Transverse colon (tissue), 4 donors: ENCODE data around the gene MAGEC1. TPM values are rescaled to one million over a fixed set of nuclear protein-coding genes. Genes with fewer than 3 reads are reported as not detected.

ENCODE experiments used
- DNase-seq: peaks from one replicate; pipeline ENCODE4 v3.0.0-alpha.2; 2019
- H3K27ac ChIP-seq, 4 donors: fragments of 200-600 bp; sonication (generic); 2 replicates each; pipeline ENCODE4 v1.5.1; 2016 to 2018; ENCODE audit warnings: inconsistent platforms in 4 of 4
- H3K27me3 ChIP-seq: fragments of 200-600 bp; sonication (generic); 2 replicates; pipeline ENCODE4 v1.5.1; 2017; ENCODE audit warnings: inconsistent platforms
- H3K36me3 ChIP-seq, 4 donors: fragments of 200-600 bp; sonication (generic); 2 replicates each; pipeline ENCODE4 v1.5.1; 2017 to 2019; ENCODE audit warnings: inconsistent platforms in 4 of 4
- H3K4me1 ChIP-seq, 4 donors: fragments of 200-600 bp; sonication (generic); 2 replicates each; pipeline ENCODE4 v1.5.1; 2017 to 2020; ENCODE audit warnings: inconsistent platforms in 4 of 4
- H3K4me3 ChIP-seq, 4 donors: fragments of 200-600 bp; sonication (generic); 1 replicate in 1 of 4; 2 replicates in 3 of 4; pipeline versions ENCODE4 v1.5.1 to v1.6.1; 2017 to 2019; ENCODE audit warnings: inconsistent platforms in 4 of 4
- H3K9me3 ChIP-seq, 2 donors: fragments of 200-600 bp; sonication (generic); 2 replicates each; pipeline ENCODE4 v1.5.1; 2017 to 2019; ENCODE audit warnings: inconsistent platforms in 2 of 2
- EP300 ChIP-seq: sonication (generic); formaldehyde crosslinking; IDR thresholded peaks from one replicate; pipeline ENCODE4 v1.6.1; 2017; ENCODE audit warnings: antibody characterized with exemption, low read depth
- POLR2A ChIP-seq: fragments of 450-650 bp; IDR thresholded peaks from one replicate; pipeline ENCODE4 v1.6.1; 2016; ENCODE audit warnings: antibody characterized with exemption, mild to moderate bottlenecking, moderate library complexity
- POLR2AphosphoS5 ChIP-seq, 3 donors: sonication (generic); formaldehyde crosslinking; IDR thresholded peaks; one replicate each; pipeline ENCODE4 v1.6.1; 2016; ENCODE audit warnings: antibody characterized with exemption in 3 of 3
- WGBS, 2 donors: methylation state at CpG; one replicate each; pipeline ENCODE4 v1.1.5; 2018; ENCODE audit warnings: low coverage in 1 of 2; 5-methylcytosine and 5-hydroxymethylcytosine counted together
- in situ Hi-C, 4 donors: fragments of 200-750 bp; cut with MboI; loops; one replicate each; pipeline versions ENCODE4 v1.15.0 to v1.15.1; 2017; ENCODE audit warnings: low sequenced_read_pairs in 3 of 4, low pct_ligation_motif_present in 1 of 4, low pct_unique_long_range_greater_than_20kb in 1 of 4
- intact Hi-C: fragments of 100-400 bp; cut with DNase I; formaldehyde crosslinking; loops from one replicate; pipeline ENCODE4 v1.15.1; 2023; ENCODE audit warnings: low total_unique reads
- total RNA-seq, 4 donors: library from RNA; depleted of rRNA; stranded (reverse); fragments of >200 nt; gene quantifications; one replicate each; pipeline ENCODE4 v1.1.0, GENCODE V29; 2016
- TF ChIP-seq, protein P1 (sequence below), 5 experiments: fragments of 200-600 bp in 3 of 5; fragments of 450-650 bp in 2 of 5; sonication (generic) in 3 of 5; IDR thresholded peaks; 1 replicate in 2 of 5; 2 replicates in 3 of 5; pipeline ENCODE4 v1.5.1; 2016 to 2017; ENCODE audit warnings: antibody characterized with exemption in 5 of 5, inconsistent platforms in 3 of 5, mild to moderate bottlenecking in 2 of 5, moderate library complexity in 1 of 5

Gene MAGEC1
- total RNA-seq, 4 donors from 2014 or later = not detected

DNA sequence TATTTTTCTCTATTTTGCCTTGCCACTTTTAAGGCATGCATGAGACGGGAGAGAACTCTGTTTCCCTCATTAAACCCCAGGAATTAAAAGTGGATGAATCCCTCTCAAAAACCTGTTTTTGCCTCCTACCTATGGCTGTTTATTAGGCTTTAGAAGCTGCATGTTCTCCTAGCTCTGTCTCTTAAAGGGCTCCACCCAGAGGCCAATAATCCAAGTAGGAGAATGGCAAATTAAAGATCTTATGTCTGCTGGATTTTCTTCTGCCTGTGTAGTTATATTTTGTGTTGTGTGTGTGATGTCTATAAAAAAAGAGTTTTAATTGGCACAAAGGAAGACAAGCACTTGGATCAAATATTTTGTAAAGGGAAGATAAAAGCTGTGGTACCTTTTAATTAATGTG, 32.4 kb downstream of the MAGEC1 start:
- intact Hi-C loops = no loop called here
- H3K27ac ChIP-seq = no peak overlapping the region
- no peaks in the 10 kb centered on the region for H3K27me3 ChIP-seq
- H3K4me3 ChIP-seq = no peak overlapping the region
- no peak for DNase-seq
- TF ChIP-seq, protein P1, sequence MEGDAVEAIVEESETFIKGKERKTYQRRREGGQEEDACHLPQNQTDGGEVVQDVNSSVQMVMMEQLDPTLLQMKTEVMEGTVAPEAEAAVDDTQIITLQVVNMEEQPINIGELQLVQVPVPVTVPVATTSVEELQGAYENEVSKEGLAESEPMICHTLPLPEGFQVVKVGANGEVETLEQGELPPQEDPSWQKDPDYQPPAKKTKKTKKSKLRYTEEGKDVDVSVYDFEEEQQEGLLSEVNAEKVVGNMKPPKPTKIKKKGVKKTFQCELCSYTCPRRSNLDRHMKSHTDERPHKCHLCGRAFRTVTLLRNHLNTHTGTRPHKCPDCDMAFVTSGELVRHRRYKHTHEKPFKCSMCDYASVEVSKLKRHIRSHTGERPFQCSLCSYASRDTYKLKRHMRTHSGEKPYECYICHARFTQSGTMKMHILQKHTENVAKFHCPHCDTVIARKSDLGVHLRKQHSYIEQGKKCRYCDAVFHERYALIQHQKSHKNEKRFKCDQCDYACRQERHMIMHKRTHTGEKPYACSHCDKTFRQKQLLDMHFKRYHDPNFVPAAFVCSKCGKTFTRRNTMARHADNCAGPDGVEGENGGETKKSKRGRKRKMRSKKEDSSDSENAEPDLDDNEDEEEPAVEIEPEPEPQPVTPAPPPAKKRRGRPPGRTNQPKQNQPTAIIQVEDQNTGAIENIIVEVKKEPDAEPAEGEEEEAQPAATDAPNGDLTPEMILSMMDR (IDR thresholded peaks at IDR 0.05) = no peak
- TF ChIP-seq POLR2AphosphoS5 (IDR thresholded peaks at IDR 0.05) (no peak), POLR2A (no peak), EP300 (no peak)
- 44% methylated on average over 1 of the region's 1 CpG; no CpG with 5 or more reads in 1 of the 2 donors for WGBS, 2 donors
- H3K4me1 ChIP-seq = no peaks in the 10 kb centered on the region
- H3K9me3 ChIP-seq = no peaks in the 10 kb centered on the region
- in situ Hi-C loops = no loop called here
- no peaks in the 10 kb centered on the region for H3K36me3 ChIP-seq

DNA sequence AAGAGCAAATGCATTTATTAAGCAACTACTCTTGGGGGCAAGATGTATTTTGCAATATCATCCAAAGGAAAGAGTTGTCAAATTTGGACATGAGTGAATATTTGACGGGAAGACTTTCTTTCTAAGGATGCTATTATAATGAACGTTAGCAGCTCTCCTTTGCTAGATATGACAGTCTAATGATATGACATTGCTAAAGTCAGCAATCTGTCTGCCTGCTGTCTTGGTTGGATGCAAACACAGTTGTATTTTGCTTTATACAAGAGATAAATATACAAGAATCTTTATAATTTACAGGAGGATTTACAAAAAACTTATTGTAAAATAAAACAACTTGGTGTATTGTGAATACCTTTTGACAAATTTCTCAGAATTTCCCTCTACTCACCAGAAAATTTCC, 37.5 kb downstream of the MAGEC1 start:
- in situ Hi-C loops = no loop called here
- 83 to 85% methylated on average over 2 of the region's 2 CpGs for WGBS, 2 donors

DNA sequence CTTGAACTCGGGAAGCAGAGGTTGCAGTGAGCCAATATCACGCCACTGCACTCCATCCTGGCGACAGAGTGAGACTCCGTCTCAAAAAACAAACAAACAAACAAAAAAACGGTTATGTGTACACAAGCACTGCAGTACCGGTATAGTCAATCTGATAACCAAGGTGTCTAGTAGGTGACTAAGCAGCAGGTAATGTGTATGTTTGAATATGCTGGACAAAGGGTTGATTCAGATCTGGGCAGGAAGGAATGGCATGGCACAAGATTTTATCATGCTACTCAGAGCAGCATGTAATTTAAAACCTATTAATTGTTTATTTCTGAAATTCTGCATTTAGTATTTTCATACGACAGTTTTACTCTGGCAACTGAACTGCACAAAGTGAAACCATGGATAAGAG, 41.7 kb downstream of the MAGEC1 start:
- Histone ChIP-seq H3K4me1 (no peaks in the 10 kb centered on the region), H3K9me3 (no peaks in the 10 kb centered on the region), H3K36me3 (no peaks in the 10 kb centered on the region), H3K27me3 (no peaks in the 10 kb centered on the region), H3K4me3 (no peak overlapping the region), H3K27ac (no peak overlapping the region)
- WGBS, 2 donors = 67 to 75% methylated on average over 1 to 7 of the region's 7 CpGs
- no peak for TF ChIP-seq POLR2AphosphoS5 (IDR thresholded peaks at IDR 0.05)
- TF ChIP-seq, protein P1 (IDR thresholded peaks at IDR 0.05) = no peak
- TF ChIP-seq EP300 = no peak
- no peak for TF ChIP-seq POLR2A
- DNase-seq = no peak
- in situ Hi-C loops (no loop called here), intact Hi-C loops (no loop called here)

More for the DNA sequence above, 37.5 kb downstream of the MAGEC1 start:
- no peak for DNase-seq
- Histone ChIP-seq H3K4me1 (no peaks in the 10 kb centered on the region), H3K36me3 (no peaks in the 10 kb centered on the region), H3K27me3 (no peaks in the 10 kb centered on the region), H3K27ac (no peak overlapping the region), H3K9me3 (no peaks in the 10 kb centered on the region), H3K4me3 (no peak overlapping the region)
- no peak for TF ChIP-seq POLR2A
- intact Hi-C loops = no loop called here

DNA sequence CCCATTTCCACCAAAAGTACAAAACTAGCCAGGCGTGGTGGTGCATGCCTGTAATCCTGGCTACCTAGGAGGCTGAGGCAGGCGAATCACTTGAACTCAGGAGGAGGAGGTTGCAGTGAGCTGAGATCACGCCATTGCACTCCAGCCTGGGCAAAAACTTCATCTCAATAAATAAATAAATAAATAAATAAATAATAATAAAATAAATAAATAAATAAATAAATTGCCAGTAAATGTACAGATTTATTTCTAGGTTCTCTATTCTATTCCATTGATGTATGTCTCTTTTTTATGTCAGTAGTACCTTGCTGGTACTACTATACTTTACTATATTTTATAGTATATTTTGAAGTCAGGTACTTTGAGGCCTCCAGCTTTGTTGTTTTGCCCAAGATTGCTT, 43.7 kb downstream of the MAGEC1 start:
- no peaks in the 10 kb centered on the region for H3K27me3 ChIP-seq
- TF ChIP-seq POLR2AphosphoS5 (IDR thresholded peaks at IDR 0.05) (no peak), EP300 (no peak), POLR2A (no peak)
- TF ChIP-seq, protein P1 (IDR thresholded peaks at IDR 0.05) = no peak
- WGBS, 2 donors = 70% methylated on average over 3 of the region's 3 CpGs; no CpG with 5 or more reads in 1 of the 2 donors
- H3K36me3 ChIP-seq = no peaks in the 10 kb centered on the region
- no peak for DNase-seq
- in situ Hi-C loops = no loop called here
- H3K4me3 ChIP-seq = no peak overlapping the region
- H3K9me3 ChIP-seq = no peaks in the 10 kb centered on the region
- no peak overlapping the region for H3K27ac ChIP-seq
- intact Hi-C loops = no loop called here
- no peaks in the 10 kb centered on the region for H3K4me1 ChIP-seq

DNA sequence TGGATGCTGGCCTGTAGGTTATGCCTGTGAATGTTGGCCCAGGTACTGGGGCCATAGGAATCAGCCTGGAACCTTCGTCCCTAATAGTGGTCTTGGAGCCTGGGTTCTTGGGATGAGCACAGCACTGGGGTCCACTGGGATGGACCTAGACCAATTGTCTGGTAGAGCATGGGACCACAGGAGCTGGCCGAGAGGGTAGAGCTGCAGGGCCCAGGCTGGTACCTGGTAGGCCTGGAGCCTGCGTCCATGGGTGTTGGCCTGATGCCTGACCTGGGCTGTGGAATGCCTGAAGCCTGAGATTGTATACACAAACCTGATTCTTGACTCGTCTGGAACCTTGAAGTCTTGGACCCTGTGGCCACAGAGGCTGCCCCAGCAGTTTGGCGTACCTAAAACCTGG, 48.9 kb downstream of the MAGEC1 start:
- H3K4me1 ChIP-seq = no peaks in the 10 kb centered on the region
- 82% methylated on average over 5 of the region's 5 CpGs; no CpG with 5 or more reads in 1 of the 2 donors for WGBS, 2 donors
- no peaks in the 10 kb centered on the region for H3K27me3 ChIP-seq
- H3K9me3 ChIP-seq = no peaks in the 10 kb centered on the region
- no peak overlapping the region for H3K27ac ChIP-seq
- intact Hi-C loops (no loop called here), in situ Hi-C loops (no loop called here)
- H3K4me3 ChIP-seq = no peak overlapping the region
- no peak for DNase-seq
- H3K36me3 ChIP-seq = no peaks in the 10 kb centered on the region
- TF ChIP-seq EP300 (no peak), POLR2AphosphoS5 (IDR thresholded peaks at IDR 0.05) (no peak), POLR2A (no peak)
- TF ChIP-seq, protein P1 (IDR thresholded peaks at IDR 0.05) = no peak
